GM12891 (cell line): ENCODE data around the gene FIBP.
"Not testable (repeated sequence)": the region's sequence is repeated elsewhere in the genome, so short reads cannot be mapped to it uniquely, and the experiment has no call there.

Experiments used
- PAX5 ChIP-seq: IDR thresholded peaks from 2 replicates; pipeline ENCODE4 v1.6.1; 2011; ENCODE audit warnings: low read length, moderate library complexity, mild to moderate bottlenecking; ENCODE audit not compliant: insufficient read depth, severe bottlenecking
- POLR2A ChIP-seq: IDR thresholded peaks from 2 replicates; pipeline ENCODE4 v1.6.1; 2011; ENCODE audit warnings: low read depth, low read length, control low read depth
- POLR2AphosphoS5 ChIP-seq: IDR thresholded peaks from 2 replicates; pipeline ENCODE4 v1.6.1; 2011; ENCODE audit warnings: low read depth, low read length, control low read depth
- TAF1 ChIP-seq: IDR thresholded peaks from 2 replicates; pipeline ENCODE4 v1.6.1; 2011; ENCODE audit warnings: low read depth, low read length, control low read depth

DNA sequence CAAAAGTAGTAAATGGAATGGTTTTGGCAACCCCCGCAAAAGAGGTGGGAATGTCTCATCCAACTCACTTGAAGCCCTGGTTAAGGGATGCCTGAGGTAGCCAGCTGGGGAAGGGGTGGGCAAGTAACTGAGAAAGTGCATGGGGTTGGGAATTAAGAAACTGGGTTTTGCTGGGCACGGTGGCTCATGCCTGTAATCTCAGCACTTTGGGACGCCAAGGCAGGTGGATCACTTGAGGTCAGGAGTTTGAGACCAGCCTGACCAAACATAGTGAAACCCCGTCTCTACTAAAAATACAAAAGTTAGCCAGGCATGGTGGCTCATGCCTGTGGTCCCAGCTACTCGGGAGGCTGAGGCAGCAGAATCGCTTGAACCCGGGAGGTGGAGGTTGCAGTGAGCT, 39.6 kb downstream of the FIBP start:
- not testable (repeated sequence) for TF ChIP-seq POLR2AphosphoS5, PAX5, POLR2A, TAF1
